ENCODE measurements around the gene GJA5. TPM values are rescaled to one million over a fixed set of nuclear protein-coding genes. Genes with fewer than 3 reads are reported as not detected.

The GJA5 gene
- total RNA-seq, 1 donor from 2014 or later: 0.29 TPM

GRCh38 chr1:147752511-147752910 is 7.9 kb downstream of the GJA5 start:
- Histone ChIP-seq H3K27me3 (ENCODE audit: control insufficient read depth, insufficient read depth, low read length) (no peaks in the 10 kb centered on the region), H3K4me3 (ENCODE audit: low read depth, low read length) (no peak overlapping the region), H3K36me3 (ENCODE audit: control insufficient read depth, insufficient read depth, low read length) (no peaks in the 10 kb centered on the region)
- no peak for TF ChIP-seq CTCF (IDR thresholded peaks at IDR 0.05; ENCODE audit: insufficient read depth, low read length, poor library complexity, severe bottlenecking)
- no peak for DNase-seq (ENCODE audit: low read depth)

- Histone ChIP-seq H3K36me3 (ENCODE audit: control insufficient read depth, insufficient read depth, low read length) (no peaks in the 10 kb centered on the region), H3K27me3 (ENCODE audit: control insufficient read depth, insufficient read depth, low read length) (no peaks in the 10 kb centered on the region), H3K4me3 (ENCODE audit: low read depth, low read length) (no peak overlapping the region)
- TF ChIP-seq CTCF (IDR thresholded peaks at IDR 0.05; ENCODE audit: insufficient read depth, low read length, poor library complexity, severe bottlenecking): no peak
- DNase-seq (ENCODE audit: low read depth): no peak
Measured at GRCh38 chr1:147751346-147751745, 9.1 kb downstream of the GJA5 start.

DNA sequence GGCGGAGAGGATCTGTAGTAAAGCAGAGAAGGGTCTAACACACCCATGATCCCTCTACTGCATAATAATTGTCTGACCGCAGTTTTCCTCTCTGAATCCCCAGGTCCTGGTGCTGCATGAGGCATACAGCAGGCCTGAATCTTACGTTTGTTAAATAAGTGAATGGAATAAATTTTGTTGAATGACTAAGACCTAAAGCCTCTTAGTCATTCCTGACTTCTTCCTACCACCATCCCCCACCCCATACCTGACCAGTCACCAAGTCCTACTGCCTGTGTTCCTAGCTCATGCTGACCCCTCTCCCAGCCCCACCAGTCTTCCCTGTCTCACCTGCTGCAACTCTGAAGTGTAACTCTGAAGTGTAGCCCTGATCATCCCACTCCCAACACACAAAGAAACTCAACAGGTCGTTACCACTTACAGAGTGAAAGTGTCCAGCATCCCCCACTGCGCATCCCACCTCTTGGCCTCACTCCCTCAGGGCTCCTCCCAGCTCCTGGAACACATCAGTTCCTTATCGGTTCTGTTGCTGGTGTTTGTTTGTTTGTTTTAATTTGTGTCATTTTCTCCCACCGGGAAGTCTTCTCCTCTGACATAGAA is 9.7 kb downstream of the GJA5 start:
- Histone ChIP-seq H3K4me3 (ENCODE audit: low read depth, low read length) (no peak overlapping the region), H3K36me3 (ENCODE audit: control insufficient read depth, insufficient read depth, low read length) (no peaks in the 10 kb centered on the region), H3K27me3 (ENCODE audit: control insufficient read depth, insufficient read depth, low read length) (no peaks in the 10 kb centered on the region)
- TF ChIP-seq CTCF (IDR thresholded peaks at IDR 0.05; ENCODE audit: insufficient read depth, low read length, poor library complexity, severe bottlenecking): no peak
- DNase-seq (ENCODE audit: low read depth): no peak

DNA sequence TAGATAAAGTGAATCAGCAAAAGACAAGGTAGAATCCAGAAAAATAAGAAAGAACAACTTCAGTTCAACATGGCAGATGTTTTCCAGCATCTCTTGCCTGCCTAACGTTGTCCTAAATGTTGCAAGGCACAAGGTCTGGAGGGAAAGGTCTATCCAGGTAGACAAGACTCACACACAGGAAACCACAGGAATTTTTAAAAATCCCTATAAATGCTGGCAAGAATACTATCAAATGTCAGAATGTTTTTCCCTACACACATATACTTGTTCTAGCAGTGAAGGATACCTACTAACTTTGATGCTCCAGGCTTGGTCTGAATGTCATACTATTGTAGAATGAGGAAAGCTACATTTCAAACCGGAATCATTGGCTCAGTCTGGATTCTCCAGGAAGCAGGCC is 10.6 kb downstream of the GJA5 start:
- H3K4me3 ChIP-seq (ENCODE audit: low read depth, low read length): no peak overlapping the region
- H3K27me3 ChIP-seq (ENCODE audit: control insufficient read depth, insufficient read depth, low read length): no peaks in the 10 kb centered on the region
- TF ChIP-seq CTCF (IDR thresholded peaks at IDR 0.05; ENCODE audit: insufficient read depth, low read length, poor library complexity, severe bottlenecking): no peak
- no peak for DNase-seq (ENCODE audit: low read depth)
- H3K36me3 ChIP-seq (ENCODE audit: control insufficient read depth, insufficient read depth, low read length): no peaks in the 10 kb centered on the region

DNA sequence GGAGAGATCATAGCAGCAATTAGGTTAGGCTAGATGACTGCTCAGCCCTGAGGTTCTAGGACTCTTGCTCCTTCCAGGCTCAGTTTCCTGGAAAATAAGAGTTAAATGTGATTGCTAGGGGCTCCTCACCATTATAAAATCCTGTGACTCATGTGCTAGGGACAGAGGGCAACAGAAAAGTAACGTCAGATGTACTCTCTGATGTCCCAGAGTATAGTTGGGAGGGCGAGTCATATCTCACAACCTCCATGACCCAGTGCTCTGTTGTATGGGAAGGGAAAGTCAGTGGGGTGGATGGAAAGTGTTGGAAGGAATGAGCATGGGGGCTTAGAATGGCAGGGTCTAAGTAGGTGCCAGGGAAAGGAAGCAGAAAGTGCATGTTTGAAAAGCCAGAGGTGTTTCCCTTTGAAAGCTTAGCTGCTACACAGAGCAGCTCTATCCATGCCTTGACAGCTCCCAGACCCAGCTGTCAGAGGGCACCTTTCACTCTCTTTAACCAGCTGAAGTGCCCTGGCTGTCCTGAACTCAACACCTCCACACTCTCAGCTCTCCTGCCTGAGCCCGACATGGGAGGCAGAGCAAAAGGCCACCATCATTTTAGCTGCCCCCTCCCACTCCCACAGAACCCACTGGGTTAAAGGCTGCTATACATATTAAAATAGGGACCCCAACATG is 11.6 kb downstream of the GJA5 start:
- H3K36me3 ChIP-seq (ENCODE audit: control insufficient read depth, insufficient read depth, low read length): no peaks in the 10 kb centered on the region
- no peak overlapping the region for H3K4me3 ChIP-seq (ENCODE audit: low read depth, low read length)
- no peak for DNase-seq (ENCODE audit: low read depth)
- no peaks in the 10 kb centered on the region for H3K27me3 ChIP-seq (ENCODE audit: control insufficient read depth, insufficient read depth, low read length)
- TF ChIP-seq CTCF (IDR thresholded peaks at IDR 0.05; ENCODE audit: insufficient read depth, low read length, poor library complexity, severe bottlenecking): no peak

DNA sequence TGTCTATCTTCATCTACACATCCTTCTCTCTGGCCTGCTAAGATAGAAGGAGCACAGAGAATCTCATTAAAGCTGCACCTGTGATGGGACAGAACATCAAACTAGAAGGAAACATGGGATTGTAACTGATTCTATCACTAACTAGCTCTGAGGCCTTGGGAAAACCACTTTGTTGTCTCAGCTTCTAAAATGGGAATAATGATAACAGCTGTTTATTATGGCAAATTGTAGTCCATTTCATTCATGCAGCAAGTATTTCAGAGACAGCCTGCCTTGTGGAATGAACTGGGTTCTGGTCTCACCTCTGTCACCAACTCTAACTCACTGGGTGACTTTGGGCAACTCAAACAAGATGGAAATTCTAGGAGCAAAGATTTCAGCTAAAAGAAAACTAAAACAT is 12.4 kb downstream of the GJA5 start:
- DNase-seq (ENCODE audit: low read depth): no peak
- TF ChIP-seq CTCF (IDR thresholded peaks at IDR 0.05; ENCODE audit: insufficient read depth, low read length, poor library complexity, severe bottlenecking): no peak
- no peaks in the 10 kb centered on the region for H3K36me3 ChIP-seq (ENCODE audit: control insufficient read depth, insufficient read depth, low read length)
- no peak overlapping the region for H3K4me3 ChIP-seq (ENCODE audit: low read depth, low read length)
- H3K27me3 ChIP-seq (ENCODE audit: control insufficient read depth, insufficient read depth, low read length): no peaks in the 10 kb centered on the region
